Measurements from ENCODE around the gene HPCAL4. TPM values are rescaled to one million over a fixed set of nuclear protein-coding genes. Genes with fewer than 3 reads are reported as not detected.
A peak's percentile ranks its signal among the peaks of the same experiment; 100 is the strongest.

HPCAL4 gene
- total RNA-seq, 1 experiment from 2014 or later, result 0.50 TPM

- no peak for TF ChIP-seq AR (CRISPR knock-in tag; IDR thresholded peaks at IDR 0.05)
- no peak for TF ChIP-seq E2F5 (CRISPR knock-in tag; IDR thresholded peaks at IDR 0.05)
- TF ChIP-seq CREB1 (CRISPR knock-in tag; IDR thresholded peaks at IDR 0.05), result no peak
- TF ChIP-seq ATF3 (CRISPR knock-in tag; conservative IDR thresholded peaks at IDR 0.05), result no peak
- no peak for TF ChIP-seq TEAD4 (CRISPR knock-in tag; IDR thresholded peaks at IDR 0.05)
- TF ChIP-seq ZNF416 (CRISPR knock-in tag; IDR thresholded peaks at IDR 0.05), result no peak
- no peak for TF ChIP-seq CBFB (CRISPR knock-in tag; IDR thresholded peaks at IDR 0.05; ENCODE audit: low read depth)
- no peak for TF ChIP-seq USF1 (CRISPR knock-in tag; IDR thresholded peaks at IDR 0.05)
- TF ChIP-seq GTF2I (CRISPR knock-in tag; conservative IDR thresholded peaks at IDR 0.05), result no peak
- TF ChIP-seq MLX (CRISPR knock-in tag; IDR thresholded peaks at IDR 0.05), result no peak
- no peak for TF ChIP-seq ZNF671 (CRISPR knock-in tag; IDR thresholded peaks at IDR 0.05)
- 0 out of 2 replicates have a peak, but pooled peaks have one; percentile 17 for TF ChIP-seq IRF1 (CRISPR knock-in tag; IDR thresholded peaks at IDR 0.05)
These were observed 7.5 kb downstream of the HPCAL4 start (continued) for GRCh38 chr1:39683591-39684312.

- H3K9me3 Mint-ChIP-seq, result no peaks in the 10 kb centered on the region
- no peaks in the 10 kb centered on the region; the same call in 1 of the 2 replicates for H3K36me3 Mint-ChIP-seq
- H3K4me1 Mint-ChIP-seq, result no peaks in the 10 kb centered on the region; the same call in 1 of the 2 replicates
- peaks cover 99% of the 10 kb centered on the region for H3K27me3 Mint-ChIP-seq (ENCODE audit: low read depth)
- CTCF ChIA-PET, result interaction anchor here (1.5 to 2.3 kb wide), 3 partner anchors 10 to 24 kb away, joined by 4 to 16 read pairs (median 7); partner anchors contain the start of genes HPCAL4 and NT5C1A
- DNase-seq (ENCODE audit: low spot score) (no peak), ATAC-seq (no peak)
- POLR2A ChIA-PET, result interaction anchor here (0.8 kb wide), 1 partner anchor 20 kb away, joined by 3 read pairs; no protein-coding TSS in a partner anchor
- no peak overlapping the region for H3K27ac Mint-ChIP-seq
- no peak overlapping the region for H3K4me3 Mint-ChIP-seq
- TF ChIP-seq IRF2 (CRISPR knock-in tag; IDR thresholded peaks at IDR 0.05; ENCODE audit: borderline replicate concordance, low read depth) (no peak), RORB (CRISPR knock-in tag; IDR thresholded peaks at IDR 0.05) (no peak), ESRRA (CRISPR knock-in tag; IDR thresholded peaks at IDR 0.05; ENCODE audit: borderline replicate concordance) (no peak), MXD4 (CRISPR knock-in tag; IDR thresholded peaks at IDR 0.05; ENCODE audit: borderline replicate concordance) (no peak), ARID4B (CRISPR knock-in tag; IDR thresholded peaks at IDR 0.05; ENCODE audit: borderline replicate concordance) (no peak), HMGXB4 (CRISPR knock-in tag; IDR thresholded peaks at IDR 0.05) (no peak), ZNF317 (CRISPR knock-in tag; IDR thresholded peaks at IDR 0.05; ENCODE audit: borderline replicate concordance, low read depth) (no peak)
These were observed 9.2 kb downstream of the HPCAL4 start for GRCh38 chr1:39681999-39682398.
